Fibroblast of peridontal ligament (primary cell): ENCODE results near the gene EPHB1.

Source experiments
- DNase-seq: peaks from one replicate; pipeline ENCODE4 v3.0.0-alpha.2; 2010; ENCODE audit errors: extremely low read depth

EPHB1 gene

DNA sequence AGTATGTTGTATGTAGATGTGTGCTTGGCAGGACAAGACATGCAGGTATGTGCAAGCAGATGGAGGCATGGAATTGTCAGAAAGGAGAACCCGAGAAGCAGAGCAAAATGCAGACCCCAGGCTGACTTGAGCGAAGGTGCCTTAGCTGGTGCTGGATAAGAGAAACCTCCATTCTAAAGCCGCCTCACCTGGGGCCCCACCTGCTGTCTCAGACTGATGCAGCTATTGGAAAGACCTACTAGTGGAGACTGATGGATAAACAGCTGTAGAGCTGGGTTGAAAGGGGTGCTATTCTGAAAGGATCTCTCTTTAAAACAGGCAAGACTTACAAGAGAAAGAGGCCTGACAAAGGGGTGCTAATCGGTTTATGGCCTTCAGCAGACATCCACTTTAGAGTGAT lies 86.2 kb downstream of the EPHB1 start:
- no peak for DNase-seq

DNA sequence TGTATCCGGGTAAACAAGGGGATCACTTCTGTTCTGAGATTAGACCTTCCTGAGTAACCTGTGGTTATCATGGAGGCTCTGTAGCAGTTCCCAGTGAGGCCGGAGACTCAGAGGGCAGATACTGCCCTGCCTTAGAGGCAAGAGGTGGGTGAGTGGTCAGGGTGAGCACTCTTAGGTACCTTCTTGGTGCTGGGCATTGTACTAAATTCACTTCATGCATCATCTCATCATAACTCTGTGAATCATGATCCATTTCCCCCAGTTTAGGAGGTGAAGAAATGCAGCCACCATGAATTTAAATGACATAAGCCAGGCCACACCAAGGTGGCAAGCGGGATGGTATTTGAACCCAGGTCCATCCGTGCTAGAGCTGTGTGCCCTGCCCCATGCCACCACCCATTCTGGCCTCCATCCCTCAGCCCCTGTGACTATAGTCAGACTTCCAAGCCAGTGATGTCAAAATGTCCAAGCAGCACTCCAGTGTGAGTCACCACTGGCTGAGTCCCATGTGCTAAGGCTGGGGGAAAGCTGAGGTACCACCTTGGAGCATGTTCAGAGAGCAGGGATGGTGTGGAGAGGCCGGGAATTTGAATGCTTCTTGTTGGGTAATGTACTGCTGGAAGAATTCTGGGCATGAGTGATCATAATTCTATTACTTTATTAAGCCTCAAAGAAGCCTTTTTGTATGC lies 88.8 kb downstream of the EPHB1 start:
- peak; percentile 28 for DNase-seq

DNA sequence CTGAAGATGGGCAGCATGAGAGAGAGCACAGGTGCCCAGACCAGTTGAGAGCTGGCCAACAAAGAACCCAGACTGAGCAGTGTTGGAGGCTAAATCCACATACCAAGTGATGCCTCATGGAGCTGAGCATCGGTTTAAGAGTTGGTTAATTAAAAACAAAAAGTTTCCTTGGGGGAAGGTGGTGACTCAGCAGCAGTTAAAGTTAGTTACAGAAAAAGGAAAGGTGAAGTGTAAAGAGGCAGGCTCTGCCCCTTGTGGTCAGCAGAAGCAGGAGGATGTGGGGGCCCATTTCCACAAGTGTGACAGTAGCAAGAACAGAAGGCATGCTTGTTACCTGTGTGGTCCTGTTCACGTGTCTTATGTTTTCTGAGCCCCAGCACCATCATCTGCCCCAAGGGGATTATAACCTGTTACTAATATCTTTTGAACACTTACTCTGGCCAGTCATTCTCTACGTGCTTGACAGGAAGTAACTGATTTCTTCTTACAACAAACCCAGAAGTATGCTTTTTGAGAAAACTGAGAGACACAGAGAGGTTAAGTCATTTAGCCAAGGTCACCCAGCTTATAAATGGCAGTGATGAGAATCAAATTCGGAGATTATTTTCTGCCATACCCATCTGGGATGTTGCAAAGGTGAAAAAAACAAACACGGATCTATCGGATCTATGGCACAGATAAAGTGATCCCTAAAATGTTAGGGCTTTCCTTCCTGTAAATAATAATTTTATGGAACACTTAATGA lies 91.0 kb downstream of the EPHB1 start:
- DNase-seq: peak; percentile 15

DNA sequence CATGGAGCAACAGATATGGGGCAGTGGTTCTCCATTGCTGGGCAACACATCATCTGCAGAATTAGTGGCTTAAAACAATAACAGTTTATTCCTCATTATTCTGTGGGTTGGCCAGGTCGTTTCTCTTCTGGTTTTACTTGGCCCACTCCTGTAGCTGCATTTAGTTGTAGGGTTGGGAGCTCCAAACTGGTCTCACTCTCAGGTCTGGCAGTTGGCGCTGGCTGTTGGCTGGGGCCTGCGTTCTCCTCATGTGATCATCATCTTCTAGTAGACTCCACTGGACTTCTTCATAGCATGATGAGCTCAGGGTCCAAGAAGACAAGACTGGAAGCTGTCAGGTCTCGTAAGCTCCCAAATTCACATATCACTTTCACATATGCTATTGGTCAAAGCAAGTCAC lies 91.9 kb downstream of the EPHB1 start:
- no peak for DNase-seq

DNA sequence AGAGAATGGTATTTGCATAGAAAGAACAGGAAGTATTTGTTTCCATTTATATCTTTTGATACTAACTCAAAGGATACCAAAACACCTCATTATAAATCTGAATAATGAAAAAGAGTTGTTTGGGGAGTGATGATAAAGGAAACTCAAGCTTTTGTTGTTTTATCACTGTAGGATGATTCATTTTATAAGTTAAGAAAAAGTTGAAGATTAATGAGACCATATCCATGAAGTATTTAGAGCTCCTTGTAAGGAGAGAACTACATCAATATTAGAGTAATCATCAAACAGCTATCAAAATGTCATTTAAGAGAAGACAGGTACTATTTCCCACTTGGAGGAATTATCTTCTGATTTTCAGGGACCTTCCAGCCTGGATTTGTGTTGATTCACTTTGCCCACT lies 92.5 kb downstream of the EPHB1 start:
- no peak for DNase-seq

DNA sequence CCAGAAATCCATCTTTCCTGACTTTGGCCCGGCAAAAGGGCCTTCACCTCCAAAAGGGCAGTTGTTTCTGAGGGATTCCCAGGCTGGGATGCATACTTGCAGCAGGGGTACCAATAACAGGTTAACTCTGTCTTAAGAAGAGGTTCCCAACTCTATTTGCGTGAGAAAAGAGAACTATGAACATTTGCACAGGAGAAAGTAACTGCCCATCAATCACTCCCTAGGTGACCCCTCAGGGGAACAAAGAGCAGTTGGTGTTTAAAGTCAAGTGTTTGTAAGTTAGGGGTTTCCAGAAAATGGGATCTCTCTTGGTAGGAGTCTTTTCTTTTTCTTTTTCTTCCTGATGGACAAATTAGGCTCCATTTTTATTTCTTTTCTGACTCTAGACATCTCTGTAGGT lies 97.3 kb downstream of the EPHB1 start:
- DNase-seq: no peak

DNA sequence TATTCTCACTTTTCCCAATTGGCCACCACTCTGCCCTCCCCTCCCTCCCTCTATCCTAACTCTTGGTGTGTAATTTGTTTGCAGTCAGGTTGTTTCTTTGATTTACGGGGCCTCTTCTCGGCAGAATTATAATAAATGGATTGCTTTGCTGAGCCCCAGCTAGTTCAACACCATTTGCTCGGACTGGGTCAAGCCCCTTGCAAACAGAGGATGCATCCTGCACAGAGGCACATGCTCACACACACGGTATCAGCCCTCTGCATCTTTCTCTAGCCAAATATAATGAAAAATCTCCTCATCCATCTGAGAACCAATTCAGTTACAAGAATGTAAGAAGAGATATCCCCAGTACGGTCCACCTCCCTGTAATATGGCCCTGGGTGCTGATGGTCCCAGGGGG lies 97.7 kb downstream of the EPHB1 start:
- no peak for DNase-seq

DNA sequence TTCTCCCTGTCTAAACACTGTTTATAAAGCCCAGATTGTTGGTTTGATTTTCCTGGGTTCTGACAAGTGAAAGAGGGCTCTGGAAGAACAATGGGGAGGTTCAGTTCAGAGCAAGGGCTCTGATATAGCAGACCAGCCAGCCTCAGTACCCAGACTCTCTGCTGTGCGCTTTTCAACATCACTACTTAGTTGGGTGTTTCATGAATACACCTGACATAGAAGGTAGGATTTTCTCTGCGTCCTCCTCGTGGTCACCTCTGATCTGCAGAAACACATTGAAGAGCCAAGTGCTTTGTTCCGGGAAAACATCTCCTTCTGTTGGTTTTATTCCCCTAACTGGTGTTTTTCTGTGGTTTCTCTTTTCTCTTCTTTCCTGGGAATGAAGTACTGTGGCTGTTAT lies 99.5 kb downstream of the EPHB1 start:
- no peak for DNase-seq

DNA sequence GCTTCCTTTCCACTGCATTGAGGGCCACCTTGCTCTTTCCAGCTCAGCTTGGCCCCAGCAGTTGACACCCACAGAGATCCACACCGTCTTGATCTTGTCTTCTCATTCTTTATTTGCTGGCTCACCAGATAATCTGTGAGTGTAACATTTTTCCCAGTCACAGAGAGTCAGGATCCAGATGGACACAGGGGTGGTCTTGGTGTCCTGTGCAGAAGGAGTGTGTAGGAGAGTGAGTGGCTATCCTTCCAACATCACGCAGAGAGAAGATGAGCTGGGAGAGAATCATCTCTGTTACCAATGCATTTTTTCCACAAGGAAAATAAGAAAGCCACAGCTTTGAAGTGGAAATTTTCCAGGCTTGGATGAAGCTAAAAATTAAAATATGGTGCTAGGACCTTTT lies 100.1 kb downstream of the EPHB1 start:
- DNase-seq: no peak

DNA sequence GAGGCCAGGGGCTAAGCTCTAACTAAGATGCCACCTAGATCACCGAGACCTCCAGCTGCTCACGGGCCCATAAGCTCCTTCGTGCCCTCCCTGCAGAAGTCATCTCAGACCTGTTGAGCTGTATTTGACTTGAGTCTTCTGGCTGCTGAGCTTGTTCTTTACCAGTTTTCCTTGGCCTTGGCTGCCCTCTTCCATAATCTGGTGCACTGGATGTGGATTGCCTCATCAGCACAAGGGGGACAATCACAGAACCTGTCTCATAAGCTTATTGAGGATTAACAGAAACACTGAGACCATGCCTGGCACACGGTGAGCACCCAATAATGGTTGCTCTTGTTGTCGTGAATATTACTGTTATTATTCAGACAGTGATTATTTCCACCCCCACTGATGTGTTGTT lies 101.1 kb downstream of the EPHB1 start:
- no peak for DNase-seq

DNA sequence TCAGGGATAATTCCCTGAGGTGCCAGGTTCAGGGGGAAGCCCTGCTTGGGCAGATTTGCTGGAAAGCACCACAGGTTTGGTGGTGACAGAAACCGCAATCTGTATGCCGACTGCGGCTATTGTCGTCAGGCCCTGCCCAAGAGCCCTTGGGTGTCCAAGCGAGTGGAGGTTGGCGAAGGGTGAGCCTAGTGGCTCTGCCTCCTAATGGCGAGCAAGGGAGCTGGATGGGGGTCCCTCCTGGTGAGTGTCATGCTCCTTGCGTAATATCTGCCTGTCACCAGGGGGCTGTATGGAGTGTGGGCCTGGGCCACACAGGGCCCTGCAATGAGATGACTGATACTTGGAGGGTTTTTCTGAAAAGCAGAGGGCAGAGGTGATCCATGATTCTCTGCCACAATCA lies 101.6 kb downstream of the EPHB1 start:
- DNase-seq: no peak

DNA sequence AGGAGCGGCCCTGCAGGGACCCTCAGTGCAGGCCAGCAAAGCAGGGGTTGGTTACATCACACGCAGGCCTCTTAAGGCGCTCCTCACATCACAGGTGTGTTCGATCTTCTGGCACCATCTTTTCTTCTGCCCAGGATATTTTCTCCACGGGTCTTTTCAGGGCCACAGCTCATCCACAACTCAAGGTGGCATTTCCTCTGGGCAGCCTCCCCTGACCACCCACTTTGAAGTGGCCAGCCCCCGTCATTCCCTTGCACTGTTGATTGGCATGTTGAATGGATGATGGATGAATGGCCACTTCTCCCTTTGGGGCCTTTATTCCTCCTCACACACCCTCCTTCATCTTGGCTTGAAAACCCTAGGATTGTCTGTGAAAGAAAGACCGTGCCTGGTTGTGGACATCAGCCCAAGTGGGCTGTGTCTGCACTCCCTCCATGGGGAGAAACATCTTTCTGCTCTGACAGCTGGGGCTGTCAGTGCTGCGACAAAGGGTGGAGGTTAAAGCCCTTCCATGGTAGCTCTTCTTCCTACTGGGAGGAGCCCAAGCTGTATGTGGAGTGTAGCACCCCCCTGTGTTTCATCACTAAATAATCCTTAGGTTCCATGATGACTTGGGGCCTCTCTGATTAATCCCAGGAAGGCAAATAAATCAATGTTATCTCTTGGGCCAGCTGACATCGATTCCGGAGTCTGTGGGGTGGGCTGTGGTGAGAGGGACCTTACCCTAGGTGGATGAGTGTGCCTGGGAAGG lies 102.5 kb downstream of the EPHB1 start:
- no peak for DNase-seq

DNA sequence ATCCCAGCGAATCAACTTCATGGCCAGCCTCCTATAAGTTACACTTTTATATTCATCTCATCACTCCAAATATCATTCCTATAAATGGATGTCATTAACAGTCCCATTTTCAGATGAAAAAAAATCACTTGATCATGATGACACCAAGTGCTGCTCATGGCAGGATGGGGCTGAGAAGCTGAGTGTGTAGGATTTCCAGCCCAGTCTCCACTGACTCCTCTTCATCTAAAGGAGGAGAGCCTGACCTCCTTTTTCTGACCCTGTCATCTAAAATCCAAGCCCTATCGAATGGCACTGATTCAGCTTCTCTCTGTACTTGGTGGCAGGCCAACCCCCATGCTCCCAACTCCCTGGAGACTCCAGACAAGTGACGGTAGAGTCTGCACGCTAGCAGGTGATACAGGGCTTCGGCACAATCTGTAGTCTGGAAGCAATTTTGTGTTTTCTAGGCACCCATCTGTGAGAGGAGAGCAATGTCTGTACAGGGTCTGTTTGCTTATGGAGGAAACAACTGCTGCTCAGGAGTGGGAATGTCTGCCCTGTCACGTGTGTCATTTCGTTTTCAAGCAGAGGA lies 103.2 kb downstream of the EPHB1 start:
- DNase-seq: no peak

DNA sequence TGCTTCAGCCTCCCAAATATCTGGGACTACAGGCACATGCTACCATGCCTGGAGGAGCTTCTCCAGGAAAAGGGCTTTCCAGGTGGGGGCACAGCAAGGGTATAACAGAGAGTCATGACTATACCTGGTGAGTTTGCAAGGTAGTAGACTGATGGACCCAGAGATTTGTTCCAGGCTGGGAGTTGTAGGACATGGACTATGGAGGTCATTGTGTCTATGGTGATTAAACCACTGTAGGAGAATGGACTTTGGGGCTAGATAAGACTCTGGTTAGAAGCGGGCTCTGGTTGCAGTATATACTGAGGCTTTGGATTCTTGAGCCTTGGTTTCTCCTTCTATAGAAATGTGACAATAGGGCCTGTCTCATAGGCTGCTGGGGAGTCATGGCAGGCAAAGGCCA lies 104.7 kb downstream of the EPHB1 start:
- DNase-seq: no peak

DNA sequence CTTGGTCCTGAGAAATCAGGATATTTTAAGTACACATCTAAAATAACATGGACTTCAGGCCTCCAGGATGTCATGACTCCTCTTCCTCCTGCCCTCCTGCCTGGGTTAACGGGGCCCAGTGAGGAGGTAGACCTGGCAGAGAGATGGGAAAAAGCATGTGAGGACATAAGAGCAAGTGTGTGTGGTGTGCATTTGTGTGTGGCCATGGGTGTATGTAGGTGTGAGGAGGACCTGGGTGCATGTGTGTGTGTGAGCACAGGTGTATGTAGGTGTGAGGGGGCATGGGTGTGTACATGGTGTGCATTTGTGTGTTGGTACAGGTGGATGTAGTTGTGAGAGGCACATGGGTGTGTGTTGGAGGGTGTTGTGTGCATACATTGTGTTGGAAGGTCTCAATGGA lies 105.4 kb downstream of the EPHB1 start:
- no peak for DNase-seq

DNA sequence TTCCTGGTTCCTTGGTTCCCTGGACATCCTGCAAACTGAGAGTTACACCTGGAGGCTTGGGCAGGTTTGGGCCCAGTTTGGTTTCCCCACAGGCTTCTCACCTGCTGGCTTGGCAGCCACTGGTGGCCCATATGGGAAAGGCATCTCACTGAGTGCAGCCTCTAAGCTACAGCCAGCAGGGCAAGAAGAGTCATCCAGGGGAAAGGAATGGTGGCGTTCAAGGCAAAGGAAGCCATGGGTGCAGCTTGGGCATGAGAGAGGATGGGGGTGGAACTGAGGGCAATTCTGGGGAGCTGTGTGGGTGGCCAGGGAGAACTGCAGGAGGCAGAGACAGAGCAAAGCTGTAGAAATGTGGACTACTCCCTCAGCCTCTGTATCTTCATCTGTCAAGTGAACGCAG lies 106.4 kb downstream of the EPHB1 start:
- DNase-seq: no peak

DNA sequence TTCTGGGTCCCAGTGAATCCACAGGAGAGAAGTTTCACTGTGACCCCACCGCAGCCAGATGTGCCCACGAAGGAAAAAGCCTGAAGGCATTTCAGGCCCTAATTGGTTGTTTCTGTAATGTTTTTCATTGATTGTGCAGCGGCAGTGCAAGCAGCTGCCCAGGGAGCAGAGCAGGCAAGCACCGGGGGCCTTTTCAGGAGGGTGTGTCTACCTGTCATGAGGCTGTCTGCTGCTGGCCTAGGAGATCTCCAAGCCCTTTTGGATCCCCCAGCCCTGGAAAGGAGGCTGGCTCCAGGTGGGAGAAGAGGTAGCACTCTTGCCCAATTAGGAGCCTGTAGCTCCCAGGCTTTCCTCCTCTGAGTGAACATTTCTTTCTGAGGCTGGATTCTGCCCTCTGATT lies 108.8 kb downstream of the EPHB1 start:
- no peak for DNase-seq

DNA sequence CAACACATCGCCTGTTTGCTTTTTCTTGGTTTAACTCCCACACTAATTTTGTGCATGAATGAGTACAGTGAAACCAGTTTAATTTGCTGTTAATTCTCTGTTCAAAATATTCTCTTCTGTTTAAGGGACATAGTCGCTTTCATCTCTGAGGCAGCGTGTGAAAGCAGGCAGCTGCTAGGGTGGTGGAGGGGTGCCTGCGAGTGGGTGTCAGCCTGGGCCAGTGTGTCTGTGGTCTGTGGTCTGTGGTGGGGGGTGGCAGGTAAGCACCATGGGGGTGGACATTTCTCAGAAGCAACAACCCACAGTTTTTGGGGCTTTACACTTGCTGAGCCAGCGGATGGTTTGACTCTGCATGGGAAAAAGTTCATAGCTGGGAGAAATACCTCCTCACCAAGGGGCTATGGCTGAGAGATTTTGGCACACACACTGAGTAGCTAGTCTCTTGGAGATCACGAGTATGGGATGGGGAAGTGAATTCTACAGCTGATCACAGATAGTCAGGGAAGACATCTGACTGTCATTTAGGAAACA lies 109.2 kb downstream of the EPHB1 start:
- DNase-seq: peak; percentile 2

DNA sequence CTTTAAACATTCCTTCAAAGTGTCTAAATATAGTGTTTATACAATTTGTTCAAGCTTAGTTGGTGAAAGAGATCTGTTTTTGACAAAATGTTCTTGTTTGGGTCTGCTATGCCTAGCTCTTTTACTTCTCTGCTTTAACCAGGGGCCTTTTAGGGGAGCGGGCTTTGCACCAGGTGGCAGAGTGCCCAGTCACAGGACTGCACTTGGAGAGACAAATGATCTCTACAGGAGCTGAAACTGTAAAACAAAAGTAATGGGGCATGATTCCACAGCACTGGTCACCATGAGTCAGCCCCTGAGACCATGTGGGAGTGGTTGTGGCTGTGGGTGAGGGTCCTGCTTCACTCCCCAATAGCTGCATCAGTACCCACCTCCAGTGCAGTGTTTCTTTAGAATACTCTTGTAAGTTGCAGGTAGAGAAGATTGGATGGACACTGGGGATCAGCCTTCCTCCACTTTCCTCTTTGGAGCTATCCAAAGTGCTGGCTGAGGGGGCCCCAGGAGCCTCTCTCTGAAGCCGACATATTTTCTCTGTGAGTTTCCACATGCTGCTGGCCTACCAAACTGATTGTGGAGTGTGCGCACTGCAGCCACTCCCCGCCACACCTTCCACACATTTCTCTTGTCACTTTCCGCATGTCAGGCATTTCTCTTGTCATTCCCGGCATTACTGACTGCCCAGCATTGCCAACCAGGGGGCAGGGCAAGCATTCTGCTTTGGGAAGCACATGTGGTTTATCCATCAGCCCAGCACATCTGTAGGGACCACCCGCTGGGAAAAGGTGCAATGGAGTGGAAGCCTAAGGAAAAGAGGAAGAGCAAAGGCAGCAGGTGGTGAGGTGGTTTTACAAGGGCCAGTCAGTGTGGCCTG lies 110.0 kb downstream of the EPHB1 start:
- peak; percentile 18 for DNase-seq

DNA sequence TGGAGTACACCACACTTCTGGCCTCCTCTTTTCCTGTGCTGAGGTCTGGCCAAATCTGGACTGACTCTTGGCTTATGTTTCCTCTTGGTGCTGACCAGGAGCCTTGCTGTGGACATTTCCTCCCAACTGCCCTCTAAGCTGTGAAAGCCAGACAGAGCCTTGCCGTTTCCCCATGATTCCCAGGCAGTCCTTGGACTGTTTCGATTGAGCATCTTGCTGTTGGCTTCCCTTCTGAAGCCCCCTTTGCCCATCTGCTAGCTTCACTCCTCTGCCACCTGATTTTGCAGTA lies 110.5 kb downstream of the EPHB1 start:
- DNase-seq: no peak

DNA sequence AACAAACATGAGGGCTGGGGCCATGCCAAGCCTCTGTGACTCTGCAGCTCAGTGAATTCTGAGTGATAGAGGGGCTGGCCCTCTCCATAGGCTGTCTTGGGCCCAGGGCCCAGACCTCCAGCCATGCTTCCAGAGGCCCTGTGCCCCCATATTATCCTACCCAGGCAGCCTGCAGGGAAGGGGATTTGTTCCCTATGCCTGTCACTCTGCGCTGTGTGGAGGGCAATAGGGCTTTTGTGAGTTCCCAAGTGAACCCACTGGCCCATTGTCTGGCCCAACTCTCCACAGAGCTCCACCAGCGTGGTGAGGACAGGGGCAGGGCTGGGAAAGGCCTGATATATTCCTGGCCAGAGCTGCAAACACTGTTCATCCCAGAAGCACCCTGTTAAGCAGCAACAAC lies 113.2 kb downstream of the EPHB1 start:
- no peak for DNase-seq

DNA sequence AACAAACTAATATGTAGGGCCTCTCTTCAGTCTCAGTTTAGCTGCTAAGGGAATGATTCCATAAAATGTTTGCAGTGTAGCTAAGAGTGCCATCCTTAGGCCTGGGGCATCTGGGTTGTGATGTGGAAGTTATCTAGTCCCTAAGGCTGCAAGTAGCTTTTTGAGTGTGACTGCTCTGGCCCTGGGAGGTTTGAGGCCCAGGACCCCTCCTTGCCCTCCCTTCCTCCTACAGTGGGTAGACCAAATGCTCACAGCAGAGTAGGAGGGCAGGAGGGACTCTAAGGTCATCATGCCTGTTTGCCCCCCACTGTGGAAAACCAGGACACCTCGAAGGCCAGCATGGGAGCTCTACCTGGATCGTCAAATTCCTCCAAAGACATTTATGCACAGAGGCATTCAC lies 115.0 kb downstream of the EPHB1 start:
- no peak for DNase-seq
